Activated CD8-positive, alpha-beta memory T cell treated with anti-CD3 and anti-CD28 coated beads, Interleukin-2, amount 50 U/mL, for 48 hours (primary cell): ENCODE data around the gene TULP1.
A peak's percentile ranks its signal among the peaks of the same experiment; 100 is the strongest.

Experiments used
- DNase-seq: peaks from one replicate; pipeline ENCODE4 v3.0.0-alpha.2; 2020

TULP1 gene

GRCh38 chr6:35454391-35455110, 58.1 kb downstream of the TULP1 start:
- no peak for DNase-seq

GRCh38 chr6:35453236-35453635, 59.5 kb downstream of the TULP1 start:
- DNase-seq = no peak

GRCh38 chr6:35452183-35453090, 60.3 kb downstream of the TULP1 start, which contains the start of gene FANCE:
Gene FANCE, plus strand, starts transcription at chr6:35452338. Its CDS starts 208 bp downstream, at chr6:35452546.
- peak; percentile 97 for DNase-seq

- no peak for DNase-seq
These were observed 61.1 kb downstream of the TULP1 start for GRCh38 chr6:35451354-35452182.

- peak; percentile 58 for DNase-seq
These were observed 63.3 kb downstream of the TULP1 start for GRCh38 chr6:35449287-35449881.

GRCh38 chr6:35448191-35448590, 64.5 kb downstream of the TULP1 start:
- DNase-seq = no peak
